ENCODE measurements around the gene ISM1.

Gene ISM1

DNA sequence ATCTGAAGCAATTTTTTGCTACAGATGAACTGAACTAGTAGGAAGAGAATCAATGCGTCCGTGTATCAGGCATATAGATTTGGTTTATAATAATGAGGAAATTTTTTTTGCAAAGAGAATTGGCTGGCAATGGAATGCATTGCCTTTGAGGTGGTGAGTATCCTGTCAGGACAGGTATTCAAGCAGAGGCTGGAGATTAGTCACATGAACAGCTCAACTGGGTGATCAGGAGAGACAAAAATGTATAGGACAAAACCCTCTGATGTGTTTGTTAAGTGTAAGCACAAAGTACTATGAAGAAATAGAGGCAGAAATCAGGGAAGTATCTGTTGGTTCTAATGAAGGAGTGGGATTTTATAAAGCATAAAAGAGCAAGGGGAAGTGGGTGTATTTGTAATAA is 80.5 kb downstream of the ISM1 start:
- H3K27ac ChIP-seq (ENCODE audit: low read length): no peak overlapping the region
- H3K4me3 ChIP-seq (ENCODE audit: low read depth in 1 of 2, low read length in 2 of 2): no peak overlapping the region
- H3K9me3 ChIP-seq (ENCODE audit: control insufficient read depth in 1 of 2, low read length in 2 of 2): peaks cover 3 to 7% of the 10 kb centered on the region in 2 donors
- peaks cover 0 to 5% of the 10 kb centered on the region in 2 donors for H3K36me3 ChIP-seq (ENCODE audit: control insufficient read depth in 1 of 2, insufficient read depth in 2 of 2, low read length in 2 of 2)
- H3K27me3 ChIP-seq (ENCODE audit: low read depth, low read length): no peaks in the 10 kb centered on the region
- no peaks in the 10 kb centered on the region for H3K4me1 ChIP-seq (ENCODE audit: control insufficient read depth in 1 of 2, insufficient read depth in 2 of 2, low read length in 2 of 2)

GRCh38 chr20:13302647-13303450 is 81.8 kb downstream of the ISM1 start:
- Histone ChIP-seq H3K4me1 (ENCODE audit: control insufficient read depth in 1 of 2, insufficient read depth in 2 of 2, low read length in 2 of 2) (no peaks in the 10 kb centered on the region), H3K9me3 (ENCODE audit: control insufficient read depth in 1 of 2, low read length in 2 of 2) (peaks cover 3 to 7% of the 10 kb centered on the region in 2 donors), H3K27ac (ENCODE audit: low read length) (no peak overlapping the region), H3K36me3 (ENCODE audit: control insufficient read depth in 1 of 2, insufficient read depth in 2 of 2, low read length in 2 of 2) (peaks cover 0 to 5% of the 10 kb centered on the region in 2 donors), H3K4me3 (ENCODE audit: low read depth in 1 of 2, low read length in 2 of 2) (no peak overlapping the region), H3K27me3 (ENCODE audit: low read depth, low read length) (no peaks in the 10 kb centered on the region)

DNA sequence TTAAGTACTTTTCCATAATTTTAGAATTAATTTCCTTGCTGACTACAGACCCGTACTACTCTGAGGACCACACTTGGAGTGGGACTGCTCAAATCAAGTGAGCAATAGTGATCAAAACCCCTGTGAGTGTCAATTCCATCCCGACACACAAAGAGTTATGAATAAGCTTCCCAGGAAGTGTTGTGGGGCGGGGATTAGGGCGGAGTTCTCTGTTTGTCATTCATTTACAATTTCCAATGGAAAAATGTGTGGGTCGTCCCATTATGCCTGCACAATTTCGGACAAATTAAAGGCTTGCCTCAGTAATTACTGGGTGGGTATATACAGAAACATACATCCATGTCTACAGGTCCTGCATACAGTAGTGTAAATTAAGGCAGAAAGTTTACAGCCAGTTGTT is 84.2 kb downstream of the ISM1 start:
- no peaks in the 10 kb centered on the region for H3K4me1 ChIP-seq (ENCODE audit: control insufficient read depth in 1 of 2, insufficient read depth in 2 of 2, low read length in 2 of 2)
- H3K27me3 ChIP-seq (ENCODE audit: low read depth, low read length): no peaks in the 10 kb centered on the region
- no peak overlapping the region for H3K27ac ChIP-seq (ENCODE audit: low read length)
- no peaks in the 10 kb centered on the region for H3K36me3 ChIP-seq (ENCODE audit: control insufficient read depth in 1 of 2, insufficient read depth in 2 of 2, low read length in 2 of 2)
- H3K4me3 ChIP-seq (ENCODE audit: low read depth in 1 of 2, low read length in 2 of 2): no peak overlapping the region
- H3K9me3 ChIP-seq (ENCODE audit: control insufficient read depth in 1 of 2, low read length in 2 of 2): peaks cover 3 to 7% of the 10 kb centered on the region in 2 donors

- Histone ChIP-seq H3K36me3 (ENCODE audit: control insufficient read depth in 1 of 2, insufficient read depth in 2 of 2, low read length in 2 of 2) (no peaks in the 10 kb centered on the region), H3K9me3 (ENCODE audit: control insufficient read depth in 1 of 2, low read length in 2 of 2) (peaks cover 3 to 7% of the 10 kb centered on the region in 2 donors), H3K27me3 (ENCODE audit: low read depth, low read length) (no peaks in the 10 kb centered on the region), H3K4me1 (ENCODE audit: control insufficient read depth in 1 of 2, insufficient read depth in 2 of 2, low read length in 2 of 2) (no peaks in the 10 kb centered on the region), H3K27ac (ENCODE audit: low read length) (no peak overlapping the region), H3K4me3 (ENCODE audit: low read depth in 1 of 2, low read length in 2 of 2) (no peak overlapping the region)
These were observed 86.6 kb downstream of the ISM1 start for GRCh38 chr20:13307562-13308163.

DNA sequence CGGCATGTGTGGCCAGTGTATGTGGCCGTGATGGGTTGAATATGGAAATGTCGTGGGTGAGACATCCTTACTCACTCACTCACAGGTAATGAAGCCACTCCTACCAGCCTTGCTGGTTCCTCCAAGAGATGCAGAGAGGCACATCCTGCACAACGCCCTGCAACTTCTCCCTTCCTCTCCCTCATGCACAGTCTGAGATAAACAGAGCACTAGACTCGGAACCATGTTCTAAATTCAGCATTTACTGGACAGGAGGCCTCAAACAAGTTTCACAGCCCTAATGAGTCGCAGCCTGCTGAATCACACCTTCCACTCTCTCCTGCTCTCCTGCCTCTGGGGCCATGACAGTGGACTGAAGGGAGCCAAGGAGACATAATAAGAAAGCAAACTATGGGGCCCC is 91.2 kb downstream of the ISM1 start:
- no peaks in the 10 kb centered on the region for H3K27me3 ChIP-seq (ENCODE audit: low read depth, low read length)
- H3K27ac ChIP-seq (ENCODE audit: low read length): no peak overlapping the region
- no peak overlapping the region for H3K4me3 ChIP-seq (ENCODE audit: low read depth in 1 of 2, low read length in 2 of 2)
- no peaks in the 10 kb centered on the region for H3K4me1 ChIP-seq (ENCODE audit: control insufficient read depth in 1 of 2, insufficient read depth in 2 of 2, low read length in 2 of 2)
- H3K9me3 ChIP-seq (ENCODE audit: control insufficient read depth in 1 of 2, low read length in 2 of 2): peaks cover 0 to under 1% of the 10 kb centered on the region in 2 donors
- H3K36me3 ChIP-seq (ENCODE audit: control insufficient read depth in 1 of 2, insufficient read depth in 2 of 2, low read length in 2 of 2): no peaks in the 10 kb centered on the region

- H3K27me3 ChIP-seq (ENCODE audit: low read depth, low read length): no peaks in the 10 kb centered on the region
- no peak overlapping the region for H3K4me3 ChIP-seq (ENCODE audit: low read depth in 1 of 2, low read length in 2 of 2)
- H3K36me3 ChIP-seq (ENCODE audit: control insufficient read depth in 1 of 2, insufficient read depth in 2 of 2, low read length in 2 of 2): no peaks in the 10 kb centered on the region
- no peak overlapping the region for H3K27ac ChIP-seq (ENCODE audit: low read length)
- H3K4me1 ChIP-seq (ENCODE audit: control insufficient read depth in 1 of 2, insufficient read depth in 2 of 2, low read length in 2 of 2): no peaks in the 10 kb centered on the region
- peaks cover 0 to 3% of the 10 kb centered on the region in 2 donors for H3K9me3 ChIP-seq (ENCODE audit: control insufficient read depth in 1 of 2, low read length in 2 of 2)
These were observed 92.1 kb downstream of the ISM1 start for GRCh38 chr20:13313201-13313600.

DNA sequence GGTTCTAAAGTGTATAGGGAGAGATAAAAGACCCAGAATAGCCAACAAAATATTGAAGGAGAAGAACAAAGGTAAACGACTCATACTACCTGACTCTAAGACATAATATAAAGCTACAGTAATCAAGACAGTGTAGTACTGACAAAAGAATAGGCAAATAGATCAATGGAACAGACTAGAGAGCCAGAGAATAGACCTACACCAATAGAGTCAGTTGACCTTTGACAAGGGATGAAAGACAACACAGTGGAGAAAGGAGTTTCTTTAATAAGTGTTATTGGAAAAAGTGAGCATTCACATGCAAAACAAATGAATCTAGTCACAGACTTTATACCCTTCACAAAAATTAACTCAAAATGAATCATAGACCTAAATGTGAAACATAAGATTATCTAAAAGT is 96.4 kb downstream of the ISM1 start:
- H3K27me3 ChIP-seq (ENCODE audit: low read depth, low read length): no peaks in the 10 kb centered on the region
- H3K36me3 ChIP-seq (ENCODE audit: control insufficient read depth in 1 of 2, insufficient read depth in 2 of 2, low read length in 2 of 2): no peaks in the 10 kb centered on the region
- no peak overlapping the region for H3K27ac ChIP-seq (ENCODE audit: low read length)
- H3K4me1 ChIP-seq (ENCODE audit: control insufficient read depth in 1 of 2, insufficient read depth in 2 of 2, low read length in 2 of 2): peaks cover 0 to 3% of the 10 kb centered on the region in 2 donors
- no peak overlapping the region for H3K4me3 ChIP-seq (ENCODE audit: low read depth in 1 of 2, low read length in 2 of 2)
- H3K9me3 ChIP-seq (ENCODE audit: control insufficient read depth in 1 of 2, low read length in 2 of 2): peaks cover 0 to 3% of the 10 kb centered on the region in 2 donors

GRCh38 chr20:13318871-13319521 is 97.9 kb downstream of the ISM1 start:
- peaks cover 0 to 3% of the 10 kb centered on the region in 2 donors for H3K9me3 ChIP-seq (ENCODE audit: control insufficient read depth in 1 of 2, low read length in 2 of 2)
- H3K27ac ChIP-seq (ENCODE audit: low read length): no peak overlapping the region
- no peaks in the 10 kb centered on the region for H3K27me3 ChIP-seq (ENCODE audit: low read depth, low read length)
- H3K36me3 ChIP-seq (ENCODE audit: control insufficient read depth in 1 of 2, insufficient read depth in 2 of 2, low read length in 2 of 2): no peaks in the 10 kb centered on the region
- no peak overlapping the region for H3K4me3 ChIP-seq (ENCODE audit: low read depth in 1 of 2, low read length in 2 of 2)
- H3K4me1 ChIP-seq (ENCODE audit: control insufficient read depth in 1 of 2, insufficient read depth in 2 of 2, low read length in 2 of 2): peaks cover 0 to 11% of the 10 kb centered on the region in 2 donors

- Histone ChIP-seq H3K27ac (ENCODE audit: low read length) (no peak overlapping the region), H3K4me1 (ENCODE audit: control insufficient read depth in 1 of 2, insufficient read depth in 2 of 2, low read length in 2 of 2) (peaks cover 0 to 11% of the 10 kb centered on the region in 2 donors), H3K27me3 (ENCODE audit: low read depth, low read length) (no peaks in the 10 kb centered on the region), H3K4me3 (ENCODE audit: low read depth in 1 of 2, low read length in 2 of 2) (no peak overlapping the region), H3K36me3 (ENCODE audit: control insufficient read depth in 1 of 2, insufficient read depth in 2 of 2, low read length in 2 of 2) (no peaks in the 10 kb centered on the region), H3K9me3 (ENCODE audit: control insufficient read depth in 1 of 2, low read length in 2 of 2) (peaks cover 0 to 3% of the 10 kb centered on the region in 2 donors)
These were observed 99.6 kb downstream of the ISM1 start for GRCh38 chr20:13320702-13321101.

DNA sequence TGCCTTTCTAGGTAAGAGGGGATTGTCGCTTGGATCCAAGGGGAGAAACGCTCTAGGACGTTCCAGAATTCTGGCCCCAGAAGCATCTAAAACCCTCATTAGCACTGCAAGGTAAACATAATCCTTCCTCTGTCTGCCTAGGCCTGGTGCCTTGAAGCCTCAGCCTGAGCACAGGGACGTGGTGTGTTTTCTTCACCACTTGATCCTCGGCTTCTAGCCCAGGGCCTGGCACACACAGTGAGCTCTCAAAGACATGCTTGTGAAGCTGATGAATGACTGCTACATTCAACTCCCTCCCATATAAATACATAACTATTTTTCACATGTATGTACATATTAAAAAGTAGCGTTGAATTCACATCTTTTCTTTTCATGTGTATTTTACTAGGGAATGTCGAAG is 100.3 kb downstream of the ISM1 start:
- no peak overlapping the region for H3K4me3 ChIP-seq (ENCODE audit: low read depth in 1 of 2, low read length in 2 of 2)
- no peak overlapping the region for H3K27ac ChIP-seq (ENCODE audit: low read length)
- H3K27me3 ChIP-seq (ENCODE audit: low read depth, low read length): no peaks in the 10 kb centered on the region
- no peaks in the 10 kb centered on the region for H3K36me3 ChIP-seq (ENCODE audit: control insufficient read depth in 1 of 2, insufficient read depth in 2 of 2, low read length in 2 of 2)
- peaks cover 0 to 3% of the 10 kb centered on the region in 2 donors for H3K9me3 ChIP-seq (ENCODE audit: control insufficient read depth in 1 of 2, low read length in 2 of 2)
- H3K4me1 ChIP-seq (ENCODE audit: control insufficient read depth in 1 of 2, insufficient read depth in 2 of 2, low read length in 2 of 2): peaks cover 0 to 11% of the 10 kb centered on the region in 2 donors

GRCh38 chr20:13322198-13322597 is 101.1 kb downstream of the ISM1 start:
- no peak overlapping the region for H3K4me3 ChIP-seq (ENCODE audit: low read depth in 1 of 2, low read length in 2 of 2)
- peaks cover 0 to 3% of the 10 kb centered on the region in 2 donors for H3K9me3 ChIP-seq (ENCODE audit: control insufficient read depth in 1 of 2, low read length in 2 of 2)
- H3K27me3 ChIP-seq (ENCODE audit: low read depth, low read length): no peaks in the 10 kb centered on the region
- H3K27ac ChIP-seq (ENCODE audit: low read length): no peak overlapping the region
- H3K36me3 ChIP-seq (ENCODE audit: control insufficient read depth in 1 of 2, insufficient read depth in 2 of 2, low read length in 2 of 2): no peaks in the 10 kb centered on the region
- H3K4me1 ChIP-seq (ENCODE audit: control insufficient read depth in 1 of 2, insufficient read depth in 2 of 2, low read length in 2 of 2): peaks cover 0 to 11% of the 10 kb centered on the region in 2 donors
